ENCODE data around the gene B3GAT2. TPM values are rescaled to one million over a fixed set of nuclear protein-coding genes. Genes with fewer than 3 reads are reported as not detected.

B3GAT2 gene
- total and polyA plus RNA-seq, 2 donors (not counting 1 experiment from before 2014, with no cell fraction given), result not detected

- Histone ChIP-seq H3K9ac (ENCODE audit: low read length) (no peak overlapping the region), H3K27ac (ENCODE audit: low read length in 2 of 2) (no peak overlapping the region), H3K4me1 (ENCODE audit: control insufficient read depth in 2 of 2, insufficient read depth in 2 of 2, low read length in 2 of 2) (no peaks in the 10 kb centered on the region), H3K4me3 (ENCODE audit: control extremely low read depth in 1 of 5, extremely low read depth in 1 of 5, insufficient read depth in 1 of 5, low read depth in 2 of 5, low read length in 4 of 5) (no peak overlapping the region), H3K36me3 (replicated peaks in 1 of 2; ENCODE audit: control extremely low read depth in 1 of 2, control insufficient read depth in 1 of 2, extremely low read depth in 1 of 2, insufficient read depth in 2 of 2, low read length in 1 of 2) (peaks cover 0 to 7% of the 10 kb centered on the region in 2 experiments), H4K20me1 (ENCODE audit: control insufficient read depth, insufficient read depth, low read length, poor library complexity, severe bottlenecking) (no peaks in the 10 kb centered on the region), H2AFZ (ENCODE audit: insufficient read depth, low read depth, low read length, poor library complexity, severe bottlenecking) (no peak overlapping the region), H3K27me3 (replicated peaks in 1 of 4; ENCODE audit: control extremely low read depth in 1 of 4, control insufficient read depth in 3 of 4, insufficient read depth in 4 of 4, low read length in 3 of 4) (no peaks in the 10 kb centered on the region), H3K4me2 (replicated peaks; ENCODE audit: low read depth, low read length, poor library complexity, severe bottlenecking) (no peak overlapping the region), H3K79me2 (ENCODE audit: control insufficient read depth, insufficient read depth, low read length) (no peaks in the 10 kb centered on the region), H3K9me3 (ENCODE audit: control extremely low read depth in 1 of 3, control insufficient read depth in 2 of 3, insufficient read depth in 1 of 3, low read length in 2 of 3) (no peaks in the 10 kb centered on the region)
- Mint-ChIP-seq H3K4me1 (no peaks in the 10 kb centered on the region), H3K9me3 (ENCODE audit: insufficient read depth) (no peaks in the 10 kb centered on the region), H3K4me3 (no peak overlapping the region), H3K27me3 (no peaks in the 10 kb centered on the region), H3K27ac (no peak overlapping the region)
- CTCF ChIA-PET, result no interaction called here
- no peak for DNase-seq
- POLR2A ChIA-PET, result no interaction called here
- no peak for ATAC-seq (ENCODE audit: low read depth)
- TF ChIP-seq CTCF (IDR thresholded peaks at IDR 0.05) (no peak), EZH2 (IDR thresholded peaks at IDR 0.05; ENCODE audit: borderline replicate concordance, insufficient read depth, low read depth, low read length, poor library complexity, severe bottlenecking) (no peak)
- intact Hi-C loops (cut with micrococcal nuclease), result no loop called here
- 100% methylated on average over 1 of the region's 2 CpGs for WGBS (ENCODE audit: insufficient coverage)
Observed at GRCh38 chr6:70838907-70839285, 118.0 kb downstream of the B3GAT2 start.

DNA sequence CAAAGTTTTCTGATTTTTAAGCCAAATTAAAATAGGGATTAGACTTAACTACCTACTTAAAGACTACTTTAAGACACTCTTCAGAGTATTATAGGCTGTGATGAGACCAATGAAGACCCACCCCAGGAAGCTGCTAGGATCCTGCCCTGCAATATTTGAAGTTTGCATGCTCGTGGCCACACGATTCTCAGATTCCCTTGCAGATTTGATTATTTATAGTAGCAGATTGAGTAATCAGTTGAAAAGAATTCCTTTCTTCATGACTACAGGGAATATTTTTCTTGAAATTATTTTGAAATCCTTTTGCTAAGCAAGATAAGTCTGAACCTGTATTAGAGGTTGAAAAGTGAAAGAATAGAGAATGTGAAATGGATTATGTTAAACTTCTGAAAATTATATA lies 122.3 kb downstream of the B3GAT2 start:
- Mint-ChIP-seq H3K27ac (no peak overlapping the region), H3K4me3 (no peak overlapping the region), H3K4me1 (no peaks in the 10 kb centered on the region), H3K27me3 (no peaks in the 10 kb centered on the region), H3K9me3 (ENCODE audit: insufficient read depth) (no peaks in the 10 kb centered on the region)
- no peaks in the 10 kb centered on the region for H3K27me3 ChIP-seq (replicated peaks in 1 of 4; ENCODE audit: control extremely low read depth in 1 of 4, control insufficient read depth in 3 of 4, insufficient read depth in 4 of 4, low read length in 3 of 4)
- H3K36me3 ChIP-seq (replicated peaks in 1 of 2; ENCODE audit: control extremely low read depth in 1 of 2, control insufficient read depth in 1 of 2, extremely low read depth in 1 of 2, insufficient read depth in 2 of 2, low read length in 1 of 2), result peaks cover 0 to 7% of the 10 kb centered on the region in 2 experiments
- no peaks in the 10 kb centered on the region for H4K20me1 ChIP-seq (ENCODE audit: control insufficient read depth, insufficient read depth, low read length, poor library complexity, severe bottlenecking)
- intact Hi-C loops (cut with micrococcal nuclease), result no loop called here
- H3K9me3 ChIP-seq (ENCODE audit: control extremely low read depth in 1 of 3, control insufficient read depth in 2 of 3, insufficient read depth in 1 of 3, low read length in 2 of 3), result no peaks in the 10 kb centered on the region
- H3K27ac ChIP-seq (ENCODE audit: low read length in 2 of 2), result no peak overlapping the region
- H2AFZ ChIP-seq (ENCODE audit: insufficient read depth, low read depth, low read length, poor library complexity, severe bottlenecking), result no peak overlapping the region
- ATAC-seq (ENCODE audit: low read depth) (no peak), DNase-seq (no peak)
- no peak overlapping the region for H3K4me3 ChIP-seq (ENCODE audit: control extremely low read depth in 1 of 5, extremely low read depth in 1 of 5, insufficient read depth in 1 of 5, low read depth in 2 of 5, low read length in 4 of 5)
- ChIA-PET CTCF (interaction anchor here (0.9 kb wide), 1 partner anchor 9 kb away, joined by 4 read pairs; no protein-coding TSS in a partner anchor), POLR2A (no interaction called here)
- no peaks in the 10 kb centered on the region for H3K4me1 ChIP-seq (ENCODE audit: control insufficient read depth in 2 of 2, insufficient read depth in 2 of 2, low read length in 2 of 2)
- H3K9ac ChIP-seq (ENCODE audit: low read length), result no peak overlapping the region
- H3K79me2 ChIP-seq (ENCODE audit: control insufficient read depth, insufficient read depth, low read length), result peaks cover 5% of the 10 kb centered on the region
- TF ChIP-seq CTCF (IDR thresholded peaks at IDR 0.05) (no peak), EZH2 (IDR thresholded peaks at IDR 0.05; ENCODE audit: borderline replicate concordance, insufficient read depth, low read depth, low read length, poor library complexity, severe bottlenecking) (no peak)
- WGBS (ENCODE audit: insufficient coverage), result 100% methylated on average over 2 of the region's 2 CpGs
- no peak overlapping the region for H3K4me2 ChIP-seq (replicated peaks; ENCODE audit: low read depth, low read length, poor library complexity, severe bottlenecking)

All from B cell (primary cell).